IMR-90 (cell line): ENCODE data around the gene FASTKD1. TPM values are rescaled to one million over a fixed set of nuclear protein-coding genes. Genes with fewer than 3 reads are reported as not detected.

Source experiments
- ATAC-seq: fragments of 200-7000 bp; cut with Tn5 transposase; 2 replicates; pipeline ENCODE4 v1.9.1; 2020; ENCODE audit warnings: low read depth, mild to moderate bottlenecking, moderate library complexity
- BruUV-seq: library from RNA; stranded (reverse); fragments of 400-500 nt; replicated peaks from 2 replicates; lab custom pipeline; 2021; lab: Mats Ljungman, UMichigan
- CTCF ChIA-PET: fragments of 300-600 bp; formaldehyde crosslinking; extraction: SDS; loops from one replicate; lab custom pipeline; 2021; ENCODE audit warnings: antibody characterized with exemption; lab: Yijun Ruan, JAX
- POLR2A ChIA-PET: fragments of 300-600 bp; sonication (Branson Sonifier 250); formaldehyde crosslinking; loops from one replicate; lab custom pipeline; 2022; ENCODE audit warnings: antibody characterized with exemption; ENCODE audit not compliant: unreplicated experiment; lab: Charles Lee
- DNase-seq: peaks from one replicate; pipeline ENCODE4 v3.0.0; 2013
- H2AFZ ChIP-seq: replicated peaks from 2 replicates; pipeline ENCODE3; 2013; ENCODE audit warnings: low read length, mild to moderate bottlenecking; ENCODE audit not compliant: poor library complexity
- H2AK5ac ChIP-seq: 2 replicates; pipeline ENCODE4 v1.6.1; 2013; ENCODE audit warnings: low read depth, low read length, inconsistent platforms
- H2AK9ac ChIP-seq: replicated peaks from 2 replicates; pipeline ENCODE3; 2013; ENCODE audit warnings: mild to moderate bottlenecking, low read depth, low read length, moderate library complexity; ENCODE audit not compliant: poor library complexity
- H2BK120ac ChIP-seq: 2 replicates; pipeline ENCODE4 v1.6.1; 2013; ENCODE audit warnings: low read depth, low read length, inconsistent platforms
- H2BK15ac ChIP-seq: 3 replicates; pipeline ENCODE4 v1.6.1; 2013; ENCODE audit warnings: low read depth, low read length, inconsistent platforms
- H2BK20ac ChIP-seq: 2 replicates; pipeline ENCODE4 v1.6.1; 2013; ENCODE audit warnings: low read depth, mild to moderate bottlenecking, inconsistent platforms, low read length, moderate library complexity
- H2BK5ac ChIP-seq: 2 replicates; pipeline ENCODE4 v1.6.1; 2013; ENCODE audit warnings: mild to moderate bottlenecking, low read depth, low read length, inconsistent platforms; ENCODE audit not compliant: poor library complexity, severe bottlenecking
- H3K14ac ChIP-seq: replicated peaks from 2 replicates; pipeline ENCODE4 v1.6.1; 2013; ENCODE audit warnings: low read depth, low read length, inconsistent platforms
- H3K18ac ChIP-seq: 2 replicates; pipeline ENCODE4 v1.6.1; 2013; ENCODE audit warnings: low read depth, low read length, control low read depth
- H3K23ac ChIP-seq: 2 replicates; pipeline ENCODE4 v1.6.1; 2013; ENCODE audit warnings: low read depth, low read length, inconsistent platforms
- H3K27ac ChIP-seq: 2 replicates; pipeline ENCODE4 v1.5.1; 2013; ENCODE audit warnings: mild to moderate bottlenecking, control low read depth, low read length; ENCODE audit not compliant: insufficient read depth
- H3K27me3 ChIP-seq: 2 replicates; pipeline ENCODE4 v1.6.1; 2013; ENCODE audit warnings: low read length; ENCODE audit not compliant: control insufficient read depth, insufficient read depth
- H3K36me3 ChIP-seq: 2 replicates; pipeline ENCODE4 v1.6.1; 2013; ENCODE audit warnings: low read length, mixed read lengths; ENCODE audit not compliant: control insufficient read depth, insufficient read depth
- H3K4ac ChIP-seq: 2 replicates; pipeline ENCODE4 v1.6.1; 2013; ENCODE audit warnings: low read depth, low read length, inconsistent platforms
- H3K4me1 ChIP-seq: 2 replicates; pipeline ENCODE4 v1.6.1; 2013; ENCODE audit warnings: low read length, mixed read lengths; ENCODE audit not compliant: control insufficient read depth, insufficient read depth
- H3K4me2 ChIP-seq: 2 replicates; pipeline ENCODE4 v1.6.1; 2013; ENCODE audit warnings: low read depth, mild to moderate bottlenecking, control low read depth, low read length, moderate library complexity
- H3K4me3 ChIP-seq: 2 replicates; pipeline ENCODE4 v1.5.1; 2013; ENCODE audit warnings: low read depth, mild to moderate bottlenecking, control low read depth, low read length, moderate library complexity; ENCODE audit not compliant: insufficient read depth
- H3K56ac ChIP-seq: 2 replicates; pipeline ENCODE4 v1.6.1; 2013; ENCODE audit warnings: low read length, inconsistent platforms; ENCODE audit not compliant: insufficient read depth; ENCODE audit errors: extremely low read depth
- H3K79me1 ChIP-seq, 2 experiments: 2 replicates each; pipeline ENCODE4 v1.6.1; 2013; ENCODE audit warnings: low read length in 2 of 2, inconsistent platforms in 1 of 2, low read depth in 1 of 2
- H3K9ac ChIP-seq: 2 replicates; pipeline ENCODE4 v1.6.1; 2013; ENCODE audit warnings: low read depth, low read length, control low read depth
- H3K9me1 ChIP-seq: 2 replicates; pipeline ENCODE4 v1.6.1; 2013; ENCODE audit warnings: low read length, inconsistent platforms; ENCODE audit not compliant: insufficient read depth
- H3K9me3 ChIP-seq: 2 replicates; pipeline ENCODE4 v1.6.1; 2013; ENCODE audit warnings: low read length; ENCODE audit not compliant: control insufficient read depth, insufficient read depth
- H4K20me1 ChIP-seq: 2 replicates; pipeline ENCODE4 v1.6.1; 2013; ENCODE audit warnings: low read length, inconsistent platforms; ENCODE audit not compliant: insufficient read depth
- H4K5ac ChIP-seq: 2 replicates; pipeline ENCODE4 v1.6.1; 2013; ENCODE audit warnings: mild to moderate bottlenecking, low read depth, low read length, control low read depth
- H4K8ac ChIP-seq, 2 experiments: 2 replicates each; pipeline ENCODE4 v1.6.1; 2013; ENCODE audit warnings: low read depth in 2 of 2, low read length in 2 of 2, control low read depth in 1 of 2, inconsistent platforms in 1 of 2
- H4K91ac ChIP-seq: 2 replicates; pipeline ENCODE4 v1.6.1; 2013; ENCODE audit warnings: low read depth, low read length, inconsistent platforms; ENCODE audit not compliant: insufficient read depth
- BHLHE40 ChIP-seq: fragments of 150-350 bp; IDR thresholded peaks from 2 replicates; pipeline ENCODE4 v1.6.1; 2016; ENCODE audit warnings: mild to moderate bottlenecking, low read depth, low read length
- FOS ChIP-seq: fragments of 150-350 bp; IDR thresholded peaks from 2 replicates; pipeline ENCODE4 v1.6.1; 2016; ENCODE audit warnings: low read depth, low read length
- MAZ ChIP-seq: IDR thresholded peaks from 2 replicates; pipeline ENCODE4 v1.6.1; 2012; ENCODE audit warnings: low read depth, mild to moderate bottlenecking, low read length, improper control_type of control experiment, moderate library complexity, borderline replicate concordance
- MXI1 ChIP-seq: IDR thresholded peaks from 2 replicates; pipeline ENCODE4 v1.6.1; 2012; ENCODE audit warnings: low read depth, mild to moderate bottlenecking, low read length, moderate library complexity, borderline replicate concordance
- NFE2L2 ChIP-seq: fragments of 150-350 bp; IDR thresholded peaks from 2 replicates; pipeline ENCODE4 v1.6.1; 2016; ENCODE audit warnings: low read depth, mild to moderate bottlenecking, low read length
- POLR2A ChIP-seq: IDR thresholded peaks from 2 replicates; pipeline ENCODE4 v1.6.1; 2012; ENCODE audit warnings: mild to moderate bottlenecking, low read depth, low read length
- RAD21 ChIP-seq: IDR thresholded peaks from 2 replicates; pipeline ENCODE4 v1.6.1; 2012; ENCODE audit warnings: low read length, improper control_type of control experiment
- RCOR1 ChIP-seq: IDR thresholded peaks from 2 replicates; pipeline ENCODE4 v1.6.1; 2012; ENCODE audit warnings: mild to moderate bottlenecking, low read length, improper control_type of control experiment; ENCODE audit not compliant: insufficient replicate concordance
- RFX5 ChIP-seq: IDR thresholded peaks from 2 replicates; pipeline ENCODE4 v1.8.0; 2012; ENCODE audit warnings: low read depth, mild to moderate bottlenecking, low read length, moderate library complexity
- SMC3 ChIP-seq: fragments of 150-350 bp; IDR thresholded peaks from 2 replicates; pipeline ENCODE4 v1.6.1; 2016; ENCODE audit warnings: low read depth, mild to moderate bottlenecking, antibody characterized with exemption, low read length, moderate library complexity
- WGBS, 2 experiments: methylation state at CpG; one replicate each; pipeline versions ENCODE4 v1.1.5 to v1.1.7; 2013; ENCODE audit warnings: missing lambda C conversion rate in 2 of 2; ENCODE audit not compliant: insufficient read length in 1 of 2; ENCODE audit errors: extremely low coverage in 2 of 2; 5-methylcytosine and 5-hydroxymethylcytosine counted together
- dilution Hi-C: fragments of 300-500 bp; cut with HindIII; formaldehyde crosslinking; loops from one replicate; pipeline ENCODE4 v1.14.3; 2018; ENCODE audit warnings: low sequenced_read_pairs; ENCODE audit not compliant: unreplicated experiment
- in situ Hi-C: fragments of 300-500 bp; cut with MboI; formaldehyde crosslinking; loops from 3 replicates; pipeline ENCODE4 v1.14.3; 2019; ENCODE audit warnings: low sequenced_read_pairs, inconsistent platforms, mixed read lengths
- intact Hi-C: fragments of 100-400 bp; cut with micrococcal nuclease; formaldehyde crosslinking; loops from 2 replicates; pipeline ENCODE4 v1.10.0; 2022
- polyA plus RNA-seq, 3 experiments: library from polyadenylated mRNA; depleted of rRNA; stranded (reverse); fragments of >200 nt; gene quantifications; 2 replicates each; pipeline ENCODE4 v1.2.3, GENCODE V29; 2012; ENCODE audit warnings: low replicate concordance in 1 of 3
- total RNA-seq: library from RNA; depleted of rRNA; stranded (reverse); fragments of >200 nt; gene quantifications from 2 replicates; pipeline ENCODE4 v1.2.3, GENCODE V29; 2012
- TF ChIP-seq, protein P1 (sequence below): conservative IDR thresholded peaks from 2 replicates; pipeline ENCODE4 v1.5.1; 2012; ENCODE audit warnings: mild to moderate bottlenecking, low read depth, low read length, improper control_type of control experiment
- TF ChIP-seq, protein P2 (sequence below): fragments of 150-350 bp; IDR thresholded peaks from 2 replicates; pipeline ENCODE4 v1.6.1; 2016; ENCODE audit warnings: low read depth, mild to moderate bottlenecking, low read length, moderate library complexity, borderline replicate concordance

The FASTKD1 gene
- total and polyA plus RNA-seq, 2 of the 4 experiments (the other 2 are of a cell fraction), result 11.4 to 11.5 TPM

GRCh38 chr2:169573974-169574299 is 272 bp upstream of the FASTKD1 start:
- intact Hi-C loops (loop anchor here (10.0 kb wide), 1 partner anchor 221 kb away; the partner anchor contains the start of gene SSB), dilution Hi-C loops (no loop called here), in situ Hi-C loops (no loop called here)
- Histone ChIP-seq H4K8ac (no peak overlapping the region), H3K79me1 (peaks cover 0 to 19% of the 10 kb centered on the region in 2 experiments; a peak in 3 of 4 replicates), H2AFZ (peak overlapping the region; percentile 94), H3K9me3 (no peaks in the 10 kb centered on the region), H3K9me1 (no peaks in the 10 kb centered on the region), H3K18ac (no peak overlapping the region), H3K27me3 (no peaks in the 10 kb centered on the region), H4K5ac (no peak overlapping the region), H3K9ac (no peak overlapping the region), H3K4me2 (no peak overlapping the region), H3K23ac (no peak overlapping the region), H3K4ac (no peak overlapping the region), H3K14ac (no peak overlapping the region), H2AK9ac (no peak overlapping the region), H3K27ac (no peak overlapping the region), H2BK120ac (no peak overlapping the region), H2BK20ac (no peak overlapping the region), H2BK15ac (no peak overlapping the region), H2AK5ac (no peak overlapping the region), H2BK5ac (no peak overlapping the region), H3K4me1 (no peaks in the 10 kb centered on the region), H3K4me3 (peak overlapping the region; percentile 62; the same call in 1 of the 2 replicates), H4K91ac (no peak overlapping the region), H3K56ac (no peak overlapping the region), H4K20me1 (no peaks in the 10 kb centered on the region), H3K36me3 (no peaks in the 10 kb centered on the region)
- CTCF ChIA-PET, result no interaction called here
- ATAC-seq, result no peak
- TF ChIP-seq RCOR1, result no peak
- TF ChIP-seq FOS, result no peak
- TF ChIP-seq, protein P1, sequence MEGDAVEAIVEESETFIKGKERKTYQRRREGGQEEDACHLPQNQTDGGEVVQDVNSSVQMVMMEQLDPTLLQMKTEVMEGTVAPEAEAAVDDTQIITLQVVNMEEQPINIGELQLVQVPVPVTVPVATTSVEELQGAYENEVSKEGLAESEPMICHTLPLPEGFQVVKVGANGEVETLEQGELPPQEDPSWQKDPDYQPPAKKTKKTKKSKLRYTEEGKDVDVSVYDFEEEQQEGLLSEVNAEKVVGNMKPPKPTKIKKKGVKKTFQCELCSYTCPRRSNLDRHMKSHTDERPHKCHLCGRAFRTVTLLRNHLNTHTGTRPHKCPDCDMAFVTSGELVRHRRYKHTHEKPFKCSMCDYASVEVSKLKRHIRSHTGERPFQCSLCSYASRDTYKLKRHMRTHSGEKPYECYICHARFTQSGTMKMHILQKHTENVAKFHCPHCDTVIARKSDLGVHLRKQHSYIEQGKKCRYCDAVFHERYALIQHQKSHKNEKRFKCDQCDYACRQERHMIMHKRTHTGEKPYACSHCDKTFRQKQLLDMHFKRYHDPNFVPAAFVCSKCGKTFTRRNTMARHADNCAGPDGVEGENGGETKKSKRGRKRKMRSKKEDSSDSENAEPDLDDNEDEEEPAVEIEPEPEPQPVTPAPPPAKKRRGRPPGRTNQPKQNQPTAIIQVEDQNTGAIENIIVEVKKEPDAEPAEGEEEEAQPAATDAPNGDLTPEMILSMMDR, result no peak
- no peak for TF ChIP-seq MAZ
- TF ChIP-seq, protein P2, sequence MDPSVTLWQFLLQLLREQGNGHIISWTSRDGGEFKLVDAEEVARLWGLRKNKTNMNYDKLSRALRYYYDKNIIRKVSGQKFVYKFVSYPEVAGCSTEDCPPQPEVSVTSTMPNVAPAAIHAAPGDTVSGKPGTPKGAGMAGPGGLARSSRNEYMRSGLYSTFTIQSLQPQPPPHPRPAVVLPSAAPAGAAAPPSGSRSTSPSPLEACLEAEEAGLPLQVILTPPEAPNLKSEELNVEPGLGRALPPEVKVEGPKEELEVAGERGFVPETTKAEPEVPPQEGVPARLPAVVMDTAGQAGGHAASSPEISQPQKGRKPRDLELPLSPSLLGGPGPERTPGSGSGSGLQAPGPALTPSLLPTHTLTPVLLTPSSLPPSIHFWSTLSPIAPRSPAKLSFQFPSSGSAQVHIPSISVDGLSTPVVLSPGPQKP, result no peak
- no peak for TF ChIP-seq MXI1
- no peak for TF ChIP-seq SMC3
- TF ChIP-seq RFX5, result no peak
- no peak for TF ChIP-seq RAD21
- TF ChIP-seq BHLHE40, result no peak
- no peak for TF ChIP-seq NFE2L2
- TF ChIP-seq POLR2A, result no peak
- no TSS peak for BruUV-seq
- WGBS, 2 experiments, result no CpG with 5 or more reads among the region's 6 CpGs
- no peak for DNase-seq
- POLR2A ChIA-PET, result no interaction called here
